ENCODE data around the gene HSD17B11.

The HSD17B11 gene

GRCh38 chr4:87363552-87363951, 27.4 kb downstream of the HSD17B11 start:
- Histone ChIP-seq H3K36me3 (ENCODE audit: control insufficient read depth in 2 of 2, insufficient read depth in 1 of 2, low read length in 2 of 2) (peaks cover 0 to 80% of the 10 kb centered on the region in 2 experiments; a peak in 1 of 3 replicates), H3K4me3 (ENCODE audit: low read depth, low read length) (no peak overlapping the region), H3K4me1 (ENCODE audit: control insufficient read depth, insufficient read depth, low read length) (no peaks in the 10 kb centered on the region), H3K27ac (ENCODE audit: extremely low read depth, low read depth, low read length) (no peak overlapping the region), H3K9me3 (ENCODE audit: control insufficient read depth, insufficient read depth, low read depth, low read length) (no peaks in the 10 kb centered on the region)
- ChIA-PET CTCF (interaction anchor here (0.6 to 1.4 kb wide), 5 partner anchors 12 to 475 kb away, joined by 3 to 6 read pairs (median 4); no protein-coding TSS in a partner anchor), POLR2A (interaction anchor here (0.6 to 1.3 kb wide), 2 partner anchors 28 to 1093 kb away, joined by 3 read pairs; partner anchors contain the start of genes HERC5 and HSD17B11)
- TF ChIP-seq ZNF580 (tag by site-specific recombination; IDR thresholded peaks at IDR 0.05) (no peak), ZNF350 (tag by site-specific recombination; IDR thresholded peaks at IDR 0.05) (no peak), ZNF202 (tag by site-specific recombination; IDR thresholded peaks at IDR 0.05; ENCODE audit: borderline replicate concordance) (no peak), ZNF302 (tag by site-specific recombination; IDR thresholded peaks at IDR 0.05; ENCODE audit: low read depth) (no peak), ZNF16 (tag by site-specific recombination; IDR thresholded peaks at IDR 0.05; ENCODE audit: low read depth) (no peak), ZBTB11 (tag by site-specific recombination; conservative IDR thresholded peaks at IDR 0.05; ENCODE audit: low read depth) (no peak), MYNN (tag by site-specific recombination; IDR thresholded peaks at IDR 0.05; ENCODE audit: borderline replicate concordance) (no peak), TSHZ1 (tag by site-specific recombination; IDR thresholded peaks at IDR 0.05; ENCODE audit: borderline replicate concordance) (no peak), ZBTB44 (tag by site-specific recombination; IDR thresholded peaks at IDR 0.05) (no peak), BCL11A (tag by site-specific recombination; IDR thresholded peaks at IDR 0.05; ENCODE audit: low read depth) (no peak)

GRCh38 chr4:87360338-87360935, 30.6 kb downstream of the HSD17B11 start:
- CTCF ChIA-PET, result interaction anchor here (1.2 kb wide), 1 partner anchor 15 kb away, joined by 3 read pairs; no protein-coding TSS in a partner anchor
- Histone ChIP-seq H3K4me1 (ENCODE audit: control insufficient read depth, insufficient read depth, low read length) (no peaks in the 10 kb centered on the region), H3K27ac (ENCODE audit: extremely low read depth, low read depth, low read length) (no peak overlapping the region), H3K9me3 (ENCODE audit: control insufficient read depth, insufficient read depth, low read depth, low read length) (no peaks in the 10 kb centered on the region), H3K4me3 (ENCODE audit: low read depth, low read length) (no peak overlapping the region), H3K36me3 (ENCODE audit: control insufficient read depth in 2 of 2, insufficient read depth in 1 of 2, low read length in 2 of 2) (peaks cover 0 to 71% of the 10 kb centered on the region in 2 experiments; a peak in 1 of 3 replicates)
- no peak for TF ChIP-seq BCL11A (tag by site-specific recombination; IDR thresholded peaks at IDR 0.05; ENCODE audit: low read depth)
- no peak for TF ChIP-seq ZNF18 (tag by site-specific recombination; IDR thresholded peaks at IDR 0.05)
- TF ChIP-seq ZBTB17 (tag by site-specific recombination; IDR thresholded peaks at IDR 0.05), result no peak
- POLR2A ChIA-PET, result no interaction called here

Measured in HEK293 (cell line).